HCT116 (cell line): Measurements from ENCODE around the gene HLA-DMA. TPM values are rescaled to one million over a fixed set of nuclear protein-coding genes. Genes with fewer than 3 reads are reported as not detected.

ENCODE experiments used
- ATAC-seq: fragments of 200-7000 bp; cut with Tn5 transposase; 2 replicates; pipeline ENCODE4 v1.9.1; 2020; ENCODE audit warnings: mild to moderate bottlenecking, moderate library complexity
- BruUV-seq: library from RNA; stranded (reverse); fragments of 400-500 nt; replicated peaks from 2 replicates; lab custom pipeline; 2021; lab: Mats Ljungman, UMichigan
- CTCF ChIA-PET: fragments of 300-600 bp; sonication (Branson Sonifier 250); formaldehyde crosslinking; loops from one replicate; lab custom pipeline; 2021; ENCODE audit warnings: antibody characterized with exemption; lab: Charles Lee
- POLR2A ChIA-PET: fragments of 300-600, 350-600 bp; sonication (Branson Sonifier 250); formaldehyde crosslinking; loops from one replicate; lab custom pipeline; 2021; ENCODE audit warnings: antibody characterized with exemption; lab: Charles Lee
- RAD21 ChIA-PET, 2 experiments: fragments of 300-600 bp; sonication (Branson Sonifier 250); formaldehyde crosslinking; loops; one replicate each; lab custom pipeline; 2023; ENCODE audit warnings: low total read pairs in 2 of 2; ENCODE audit not compliant: uncharacterized antibody in 2 of 2, unreplicated experiment in 2 of 2, low non-redundant PET in 1 of 2; lab: Charles Lee
- DNase-seq: peaks from one replicate; pipeline ENCODE4 v3.0.0-alpha.2; 2010; ENCODE audit warnings: low read depth, low spot score
- H2AFZ ChIP-seq: fragments of 200-600 bp; shearing (Covaris generic), sonication (generic); 2 replicates; pipeline ENCODE4 v1.6.1; 2017; ENCODE audit warnings: low read depth, mixed run types, mixed read lengths, antibody characterized with exemption, low read length; ENCODE audit not compliant: poor library complexity, severe bottlenecking
- H3K27ac ChIP-seq: 2 replicates; pipeline ENCODE4 v1.5.1; 2012; ENCODE audit warnings: low read depth, low read length
- H3K27me3 ChIP-seq: fragments of 200-600 bp; sonication (generic); 2 replicates; pipeline ENCODE4 v1.6.1; 2016; ENCODE audit warnings: mixed run types, low read length, mixed read lengths; ENCODE audit not compliant: insufficient read depth
- H3K36me3 ChIP-seq, 2 experiments: fragments of 200-500 bp in 1 of 2; fragments of 200-600 bp in 1 of 2; sonication (Bioruptor generic) in 1 of 2; sonication (generic) in 1 of 2; 2 replicates each; pipeline versions ENCODE4 v1.5.1 to v1.6.1; 2014 to 2016; ENCODE audit warnings: low read length in 2 of 2, inconsistent platforms in 1 of 2, mixed read lengths in 1 of 2, mixed run types in 1 of 2; ENCODE audit not compliant: insufficient read depth in 2 of 2, control insufficient read depth in 1 of 2
- H3K4me1 ChIP-seq, 2 experiments: fragments of 200-600 bp in 1 of 2; sonication (generic) in 1 of 2; 2 replicates each; pipeline versions ENCODE4 v1.5.1 to v1.6.1; 2012 to 2017; ENCODE audit warnings: low read length in 2 of 2, inconsistent platforms in 1 of 2, mild to moderate bottlenecking in 1 of 2, mixed read lengths in 1 of 2, mixed run types in 1 of 2, moderate library complexity in 1 of 2; ENCODE audit not compliant: insufficient read depth in 2 of 2, control insufficient read depth in 1 of 2
- H3K4me2 ChIP-seq: fragments of 200-600 bp; sonication (generic); 2 replicates; pipeline ENCODE4 v1.6.1; 2017; ENCODE audit warnings: mixed run types, low read length, mixed read lengths
- H3K4me3 ChIP-seq, 2 experiments: fragments of 200-600 bp in 1 of 2; sonication (generic) in 1 of 2; replicated peaks in 1 of 2; 2 replicates each; pipeline ENCODE4 v1.5.1; 2011 to 2016; ENCODE audit warnings: low read length in 2 of 2, control low read depth in 1 of 2, low read depth in 1 of 2, mild to moderate bottlenecking in 1 of 2, mixed read lengths in 1 of 2, mixed run types in 1 of 2
- H3K79me2 ChIP-seq: fragments of 200-600 bp; sonication (generic); 2 replicates; pipeline ENCODE4 v1.6.1; 2017; ENCODE audit warnings: mild to moderate bottlenecking, mixed run types, low read length, moderate library complexity, mixed read lengths; ENCODE audit not compliant: insufficient read depth
- H3K9ac ChIP-seq: fragments of 200-600 bp; sonication (generic); 2 replicates; pipeline ENCODE4 v1.6.1; 2016; ENCODE audit warnings: low read length, mixed read lengths
- H3K9me2 ChIP-seq: fragments of 200-600 bp; sonication (generic), shearing (Covaris generic); 2 replicates; pipeline ENCODE4 v1.6.1; 2017; ENCODE audit warnings: mixed run types, mild to moderate bottlenecking, moderate library complexity; ENCODE audit not compliant: insufficient read depth
- H3K9me3 ChIP-seq, 2 experiments: fragments of 200-500 bp in 1 of 2; fragments of 200-600 bp in 1 of 2; sonication (Bioruptor generic) in 1 of 2; sonication (generic) in 1 of 2; 2 replicates each; pipeline ENCODE4 v1.6.1; 2014 to 2017; ENCODE audit warnings: low read length in 2 of 2, mixed read lengths in 2 of 2, inconsistent platforms in 1 of 2, low read depth in 1 of 2, mild to moderate bottlenecking in 1 of 2, mixed run types in 1 of 2, moderate library complexity in 1 of 2; ENCODE audit not compliant: control insufficient read depth in 1 of 2, insufficient read depth in 1 of 2
- H4K20me1 ChIP-seq: fragments of 200-600 bp; sonication (generic), shearing (Covaris generic); 2 replicates; pipeline ENCODE4 v1.6.1; 2017; ENCODE audit warnings: mixed run types, mild to moderate bottlenecking, moderate library complexity; ENCODE audit not compliant: insufficient read depth
- CBX3 ChIP-seq: IDR thresholded peaks from 2 replicates; pipeline ENCODE4 v1.6.1; 2012; ENCODE audit warnings: low read depth
- CEBPB ChIP-seq: IDR thresholded peaks from 2 replicates; pipeline ENCODE4 v1.6.1; 2012; ENCODE audit warnings: low read depth
- EGR1 ChIP-seq: IDR thresholded peaks from 2 replicates; pipeline ENCODE4 v1.6.1; 2012; ENCODE audit warnings: low read depth
- ELF1 ChIP-seq: IDR thresholded peaks from 2 replicates; pipeline ENCODE4 v1.6.1; 2012; ENCODE audit warnings: low read depth, borderline replicate concordance
- EZH2 ChIP-seq: fragments of 200-600 bp; sonication (generic); IDR thresholded peaks from 2 replicates; pipeline ENCODE4 v1.6.1; 2017; ENCODE audit warnings: antibody characterized with exemption, mixed run types
- EZH2phosphoT487 ChIP-seq: fragments of 200-600 bp; IDR thresholded peaks from 2 replicates; pipeline ENCODE4 v1.6.1; 2018; ENCODE audit warnings: antibody characterized with exemption, borderline replicate concordance
- FOSL1 ChIP-seq: IDR thresholded peaks from 2 replicates; pipeline ENCODE4 v1.6.1; 2012; ENCODE audit warnings: low read depth
- JUND ChIP-seq: IDR thresholded peaks from 2 replicates; pipeline ENCODE4 v1.6.1; 2012
- RAD21 ChIP-seq: IDR thresholded peaks from 2 replicates; pipeline ENCODE4 v1.6.1; 2012; ENCODE audit warnings: low read depth, mild to moderate bottlenecking
- SIN3A ChIP-seq: IDR thresholded peaks from 2 replicates; pipeline ENCODE4 v1.6.1; 2012; ENCODE audit warnings: low read depth
- SP1 ChIP-seq: IDR thresholded peaks from 2 replicates; pipeline ENCODE4 v1.6.1; 2012; ENCODE audit warnings: low read depth
- SRF ChIP-seq: IDR thresholded peaks from 2 replicates; pipeline ENCODE4 v1.6.1; 2012; ENCODE audit warnings: low read depth
- YY1 ChIP-seq: IDR thresholded peaks from 2 replicates; pipeline ENCODE4 v1.6.1; 2011; ENCODE audit warnings: low read length, low read depth, moderate library complexity, mild to moderate bottlenecking; ENCODE audit not compliant: insufficient replicate concordance; ENCODE audit errors: extremely low read depth
- ZNF274 ChIP-seq: fragments of 200-500 bp; sonication (Bioruptor generic); IDR thresholded peaks from 2 replicates; pipeline ENCODE4 v1.6.1; 2014; ENCODE audit warnings: mild to moderate bottlenecking, low read depth, low read length, inconsistent platforms
- intact Hi-C: fragments of 100-400 bp; cut with micrococcal nuclease; formaldehyde crosslinking; loops from 2 replicates; pipeline ENCODE4 v1.10.0; 2022
- total RNA-seq: library from RNA; stranded (reverse); gene quantifications from one replicate; pipeline ENCODE4 v1.2.1, GENCODE V29; 2021; ENCODE audit not compliant: unreplicated experiment
- TF ChIP-seq, protein P1 (sequence below), 3 experiments: fragments of 200-600 bp in 1 of 3; sonication (generic) in 1 of 3; IDR thresholded peaks in 2 of 3; conservative IDR thresholded peaks in 1 of 3; 2 replicates each; pipeline ENCODE4 v1.5.1; 2012 to 2017; ENCODE audit warnings: low read depth in 2 of 3, low read length in 2 of 3, antibody characterized with exemption in 1 of 3, borderline replicate concordance in 1 of 3, control low read depth in 1 of 3, mild to moderate bottlenecking in 1 of 3, mixed read lengths in 1 of 3, mixed run types in 1 of 3, moderate library complexity in 1 of 3; ENCODE audit not compliant: insufficient read depth in 1 of 3
- TF ChIP-seq, protein P2 (sequence below): IDR thresholded peaks from 2 replicates; pipeline ENCODE4 v1.6.1; 2012; ENCODE audit warnings: low read depth
- TF ChIP-seq, protein P3 (sequence below): IDR thresholded peaks from 2 replicates; pipeline ENCODE4 v1.6.1; 2011; ENCODE audit warnings: mild to moderate bottlenecking, low read length, moderate library complexity; ENCODE audit not compliant: insufficient replicate concordance; ENCODE audit errors: extremely low read depth
- TF ChIP-seq, protein P4 (sequence below): IDR thresholded peaks from 2 replicates; pipeline ENCODE4 v1.6.1; 2012

The HLA-DMA gene
- total RNA-seq, 1 experiment from 2014 or later, result 12.1 TPM

DNA sequence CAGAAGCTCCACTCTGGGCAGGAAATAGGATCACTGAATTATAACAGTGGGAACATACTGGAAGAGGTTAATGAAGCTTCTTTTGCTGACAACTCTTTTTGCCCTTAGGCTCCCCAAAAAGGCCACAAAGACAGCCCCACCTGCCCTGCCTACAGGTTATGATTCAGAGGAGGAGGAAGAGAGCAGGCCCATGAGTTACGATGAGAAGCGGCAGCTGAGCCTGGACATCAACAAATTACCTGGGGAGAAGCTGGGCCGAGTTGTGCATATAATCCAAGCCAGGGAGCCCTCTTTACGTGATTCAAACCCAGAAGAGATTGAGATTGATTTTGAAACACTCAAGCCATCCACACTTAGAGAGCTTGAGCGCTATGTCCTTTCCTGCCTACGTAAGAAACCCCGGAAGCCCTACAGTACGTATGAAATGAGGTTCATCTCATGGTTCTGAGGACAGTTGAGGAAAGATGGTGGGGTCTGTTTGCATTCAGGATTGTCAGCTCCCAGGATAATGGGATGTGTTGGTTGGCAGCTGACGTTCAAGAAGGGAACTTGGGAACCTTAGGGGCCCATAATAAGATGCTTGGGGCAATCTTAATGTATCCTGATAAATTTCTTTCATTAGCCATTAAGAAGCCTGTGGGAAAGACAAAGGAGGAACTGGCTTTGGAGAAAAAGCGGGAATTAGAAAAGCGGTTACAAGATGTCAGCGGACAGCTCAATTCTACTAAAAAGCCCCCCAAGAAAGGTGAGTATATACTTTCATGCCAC, 27.0 kb upstream of the HLA-DMA start (continued):
- no peak for TF ChIP-seq YY1
- TF ChIP-seq SRF, result no peak
- TF ChIP-seq, all 23 proteins: peak for 0

DNA sequence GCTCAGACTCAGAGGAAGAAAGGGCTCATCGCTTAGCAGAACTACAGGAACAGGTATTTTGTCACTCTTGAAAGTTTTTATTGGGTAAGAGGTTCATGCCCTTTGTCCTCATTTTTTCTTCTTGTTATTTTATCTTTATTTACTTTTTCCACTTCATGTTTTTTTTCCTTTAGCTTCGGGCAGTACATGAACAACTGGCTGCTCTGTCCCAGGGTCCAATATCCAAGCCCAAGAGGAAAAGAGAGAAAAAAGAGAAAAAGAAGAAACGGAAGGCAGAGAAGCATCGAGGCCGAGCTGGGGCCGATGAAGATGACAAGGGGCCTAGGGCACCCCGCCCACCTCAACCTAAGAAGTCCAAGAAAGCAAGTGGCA, 25.0 kb upstream of the HLA-DMA start:
- H3K4me2 ChIP-seq, result no peak overlapping the region
- DNase-seq, result no peak
- peaks cover 5 to 18% of the 10 kb centered on the region in 2 experiments; a peak in 3 of 4 replicates for H3K4me1 ChIP-seq
- no peaks in the 10 kb centered on the region for H3K9me3 ChIP-seq
- ChIA-PET CTCF (no interaction called here), POLR2A (interaction anchor here (1.6 kb wide), 1 partner anchor 36 kb away, joined by 3 read pairs; no protein-coding TSS in a partner anchor), RAD21 (no interaction called here)
- H3K79me2 ChIP-seq, result peaks cover 79% of the 10 kb centered on the region
- H3K4me3 ChIP-seq, result no peak overlapping the region
- no peak overlapping the region for H3K27ac ChIP-seq
- BruUV-seq, result no TSS peak
- H4K20me1 ChIP-seq, result peaks cover 92% of the 10 kb centered on the region
- H2AFZ ChIP-seq, result no peak overlapping the region
- H3K27me3 ChIP-seq, result no peaks in the 10 kb centered on the region
- no peak for ATAC-seq
- intact Hi-C loops, result no loop called here
- H3K9me2 ChIP-seq, result no peaks in the 10 kb centered on the region
- no peak overlapping the region for H3K9ac ChIP-seq
- peaks cover 77 to 85% of the 10 kb centered on the region in 2 experiments for H3K36me3 ChIP-seq
- no peak for TF ChIP-seq SP1
- TF ChIP-seq, protein P1, sequence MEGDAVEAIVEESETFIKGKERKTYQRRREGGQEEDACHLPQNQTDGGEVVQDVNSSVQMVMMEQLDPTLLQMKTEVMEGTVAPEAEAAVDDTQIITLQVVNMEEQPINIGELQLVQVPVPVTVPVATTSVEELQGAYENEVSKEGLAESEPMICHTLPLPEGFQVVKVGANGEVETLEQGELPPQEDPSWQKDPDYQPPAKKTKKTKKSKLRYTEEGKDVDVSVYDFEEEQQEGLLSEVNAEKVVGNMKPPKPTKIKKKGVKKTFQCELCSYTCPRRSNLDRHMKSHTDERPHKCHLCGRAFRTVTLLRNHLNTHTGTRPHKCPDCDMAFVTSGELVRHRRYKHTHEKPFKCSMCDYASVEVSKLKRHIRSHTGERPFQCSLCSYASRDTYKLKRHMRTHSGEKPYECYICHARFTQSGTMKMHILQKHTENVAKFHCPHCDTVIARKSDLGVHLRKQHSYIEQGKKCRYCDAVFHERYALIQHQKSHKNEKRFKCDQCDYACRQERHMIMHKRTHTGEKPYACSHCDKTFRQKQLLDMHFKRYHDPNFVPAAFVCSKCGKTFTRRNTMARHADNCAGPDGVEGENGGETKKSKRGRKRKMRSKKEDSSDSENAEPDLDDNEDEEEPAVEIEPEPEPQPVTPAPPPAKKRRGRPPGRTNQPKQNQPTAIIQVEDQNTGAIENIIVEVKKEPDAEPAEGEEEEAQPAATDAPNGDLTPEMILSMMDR (IDR thresholded peaks at IDR 0.05 in 2 of 3, conservative IDR thresholded peaks at IDR 0.05 in 1 of 3; ENCODE audit: borderline replicate concordance in 1 of 3, insufficient read depth in 1 of 3, low read depth in 2 of 3, low read length in 2 of 3), result no peak
- no peak for TF ChIP-seq FOSL1
- no peak for TF ChIP-seq CBX3
- no peak for TF ChIP-seq EGR1
- TF ChIP-seq, protein P2, sequence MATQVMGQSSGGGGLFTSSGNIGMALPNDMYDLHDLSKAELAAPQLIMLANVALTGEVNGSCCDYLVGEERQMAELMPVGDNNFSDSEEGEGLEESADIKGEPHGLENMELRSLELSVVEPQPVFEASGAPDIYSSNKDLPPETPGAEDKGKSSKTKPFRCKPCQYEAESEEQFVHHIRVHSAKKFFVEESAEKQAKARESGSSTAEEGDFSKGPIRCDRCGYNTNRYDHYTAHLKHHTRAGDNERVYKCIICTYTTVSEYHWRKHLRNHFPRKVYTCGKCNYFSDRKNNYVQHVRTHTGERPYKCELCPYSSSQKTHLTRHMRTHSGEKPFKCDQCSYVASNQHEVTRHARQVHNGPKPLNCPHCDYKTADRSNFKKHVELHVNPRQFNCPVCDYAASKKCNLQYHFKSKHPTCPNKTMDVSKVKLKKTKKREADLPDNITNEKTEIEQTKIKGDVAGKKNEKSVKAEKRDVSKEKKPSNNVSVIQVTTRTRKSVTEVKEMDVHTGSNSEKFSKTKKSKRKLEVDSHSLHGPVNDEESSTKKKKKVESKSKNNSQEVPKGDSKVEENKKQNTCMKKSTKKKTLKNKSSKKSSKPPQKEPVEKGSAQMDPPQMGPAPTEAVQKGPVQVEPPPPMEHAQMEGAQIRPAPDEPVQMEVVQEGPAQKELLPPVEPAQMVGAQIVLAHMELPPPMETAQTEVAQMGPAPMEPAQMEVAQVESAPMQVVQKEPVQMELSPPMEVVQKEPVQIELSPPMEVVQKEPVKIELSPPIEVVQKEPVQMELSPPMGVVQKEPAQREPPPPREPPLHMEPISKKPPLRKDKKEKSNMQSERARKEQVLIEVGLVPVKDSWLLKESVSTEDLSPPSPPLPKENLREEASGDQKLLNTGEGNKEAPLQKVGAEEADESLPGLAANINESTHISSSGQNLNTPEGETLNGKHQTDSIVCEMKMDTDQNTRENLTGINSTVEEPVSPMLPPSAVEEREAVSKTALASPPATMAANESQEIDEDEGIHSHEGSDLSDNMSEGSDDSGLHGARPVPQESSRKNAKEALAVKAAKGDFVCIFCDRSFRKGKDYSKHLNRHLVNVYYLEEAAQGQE, result no peak
- TF ChIP-seq CEBPB, result no peak
- TF ChIP-seq JUND, result no peak
- TF ChIP-seq SRF, result no peak
- no peak for TF ChIP-seq EZH2
- TF ChIP-seq RAD21, result no peak
- no peak for TF ChIP-seq SIN3A
- no peak for TF ChIP-seq ELF1
- no peak for TF ChIP-seq ZNF274
- TF ChIP-seq EZH2phosphoT487, result no peak
- TF ChIP-seq, protein P3, sequence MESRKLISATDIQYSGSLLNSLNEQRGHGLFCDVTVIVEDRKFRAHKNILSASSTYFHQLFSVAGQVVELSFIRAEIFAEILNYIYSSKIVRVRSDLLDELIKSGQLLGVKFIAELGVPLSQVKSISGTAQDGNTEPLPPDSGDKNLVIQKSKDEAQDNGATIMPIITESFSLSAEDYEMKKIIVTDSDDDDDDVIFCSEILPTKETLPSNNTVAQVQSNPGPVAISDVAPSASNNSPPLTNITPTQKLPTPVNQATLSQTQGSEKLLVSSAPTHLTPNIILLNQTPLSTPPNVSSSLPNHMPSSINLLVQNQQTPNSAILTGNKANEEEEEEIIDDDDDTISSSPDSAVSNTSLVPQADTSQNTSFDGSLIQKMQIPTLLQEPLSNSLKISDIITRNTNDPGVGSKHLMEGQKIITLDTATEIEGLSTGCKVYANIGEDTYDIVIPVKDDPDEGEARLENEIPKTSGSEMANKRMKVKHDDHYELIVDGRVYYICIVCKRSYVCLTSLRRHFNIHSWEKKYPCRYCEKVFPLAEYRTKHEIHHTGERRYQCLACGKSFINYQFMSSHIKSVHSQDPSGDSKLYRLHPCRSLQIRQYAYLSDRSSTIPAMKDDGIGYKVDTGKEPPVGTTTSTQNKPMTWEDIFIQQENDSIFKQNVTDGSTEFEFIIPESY, result no peak
- TF ChIP-seq, protein P4, sequence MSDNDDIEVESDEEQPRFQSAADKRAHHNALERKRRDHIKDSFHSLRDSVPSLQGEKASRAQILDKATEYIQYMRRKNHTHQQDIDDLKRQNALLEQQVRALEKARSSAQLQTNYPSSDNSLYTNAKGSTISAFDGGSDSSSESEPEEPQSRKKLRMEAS, result no peak
